SH-SY5Y (cell line): ENCODE measurements around the gene LFNG.

ENCODE experiments used
- GATA2 ChIP-seq: IDR thresholded peaks from 2 replicates; pipeline ENCODE4 v1.6.1; 2011; ENCODE audit warnings: mild to moderate bottlenecking, low read depth, low read length
- GATA3 ChIP-seq: IDR thresholded peaks from 2 replicates; pipeline ENCODE4 v1.6.1; 2011; ENCODE audit warnings: low read depth, mild to moderate bottlenecking, low read length, moderate library complexity

- TF ChIP-seq GATA3: no peak
- peak; percentile 77 for TF ChIP-seq GATA2
Measured at GRCh38 chr7:2513702-2514101, 5.9 kb upstream of the LFNG start.
